Activated CD8-positive, alpha-beta memory T cell treated with anti-CD3 and anti-CD28 coated beads for 24 hours (primary cell): ENCODE data around the gene FAM240B.

ENCODE experiments used
- DNase-seq: peaks from one replicate; pipeline ENCODE4 v3.0.0-alpha.2; 2020

Gene FAM240B

DNA sequence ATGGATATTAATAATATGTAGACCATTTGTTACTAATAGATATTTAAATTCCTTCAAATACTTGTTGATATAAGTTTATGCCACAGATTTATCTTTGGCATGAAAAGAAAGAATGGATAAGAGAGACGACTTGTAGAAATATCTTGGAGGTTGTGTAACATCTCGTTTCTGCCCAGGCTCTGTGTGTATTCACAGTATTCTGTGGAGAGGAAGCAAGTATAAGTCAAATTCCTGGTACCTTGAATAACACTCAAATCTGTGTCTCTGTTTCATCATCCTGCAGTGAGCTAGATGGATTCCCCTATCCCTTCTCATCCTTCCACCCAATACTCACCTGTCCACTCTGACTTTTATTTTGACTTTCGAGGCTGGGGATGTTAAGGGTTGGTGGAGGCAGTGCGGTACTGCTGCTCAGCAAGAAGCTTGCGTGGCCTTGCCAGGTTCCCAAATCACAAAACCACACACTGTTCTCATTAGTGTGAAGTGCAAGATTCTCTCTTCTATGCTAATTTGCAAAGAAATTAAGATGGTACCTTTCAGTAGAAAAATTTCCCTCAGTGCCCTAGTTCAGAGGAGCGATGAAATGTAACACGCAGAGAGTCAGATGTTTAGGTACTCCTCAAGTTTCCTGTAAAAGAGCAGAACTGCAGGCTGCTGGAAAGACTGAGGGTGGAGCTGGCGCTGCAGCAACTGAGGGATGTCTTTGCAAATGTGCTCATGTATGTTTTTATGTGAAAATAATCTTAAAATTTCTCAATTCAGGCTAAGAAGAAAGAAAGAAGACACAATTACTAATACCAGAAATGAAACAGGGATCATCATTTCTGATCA is 57.0 kb downstream of the FAM240B start:
- no peak for DNase-seq

DNA sequence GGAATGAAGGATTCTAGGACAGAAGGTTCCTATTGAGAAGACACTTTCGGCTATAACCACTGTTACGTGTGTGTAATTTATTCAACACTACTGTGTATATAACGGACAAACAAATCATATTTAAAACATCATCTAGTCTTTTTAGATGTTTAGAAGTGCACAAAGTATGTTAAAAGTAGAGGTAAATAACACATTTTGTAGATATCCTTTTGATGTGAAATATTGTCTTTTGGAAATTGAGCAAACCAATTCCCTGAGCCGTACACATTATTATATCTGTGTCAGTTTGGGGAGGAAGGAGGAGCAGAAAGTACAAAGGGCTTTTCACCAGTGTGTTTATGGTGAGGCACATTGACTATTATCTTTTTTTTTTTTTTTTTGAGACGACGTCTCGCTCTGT is 60.4 kb downstream of the FAM240B start:
- no peak for DNase-seq

DNA sequence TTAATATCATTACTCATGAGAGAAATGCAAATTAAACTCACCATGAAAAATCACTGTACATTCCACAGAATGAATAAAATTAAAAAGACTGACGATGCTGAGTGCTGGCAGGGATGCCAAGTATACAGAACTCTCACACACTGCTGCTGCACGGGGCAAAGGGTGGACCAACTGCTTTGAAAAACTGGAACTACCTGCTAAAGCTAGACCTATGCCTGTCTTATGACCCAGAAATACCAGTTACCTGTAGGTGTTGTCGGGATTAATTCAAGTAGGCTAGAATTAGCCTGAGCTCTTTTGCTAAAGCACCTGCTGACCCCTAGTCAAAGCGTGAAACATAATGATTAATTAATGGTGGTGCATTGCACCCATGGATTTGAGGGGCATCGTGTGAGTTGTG is 63.0 kb downstream of the FAM240B start:
- no peak for DNase-seq

DNA sequence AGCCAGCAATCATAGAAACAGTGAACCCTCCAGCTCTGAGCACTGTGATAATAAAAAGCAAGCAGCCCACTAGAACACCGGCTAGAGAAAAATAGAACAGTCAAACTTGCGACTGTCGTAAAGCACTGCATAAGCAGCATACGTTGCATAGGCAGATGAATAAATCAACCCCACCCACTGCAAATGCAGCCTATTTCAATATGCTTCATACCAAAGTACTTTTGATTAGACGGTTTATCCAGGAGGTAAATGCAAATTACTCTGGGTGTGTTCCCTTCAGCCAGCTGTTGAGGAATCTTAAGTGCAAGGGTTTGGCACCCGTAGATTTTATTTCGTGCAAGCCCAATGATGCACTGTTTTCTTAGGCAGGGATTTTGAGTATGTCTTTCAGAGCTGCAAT is 67.4 kb downstream of the FAM240B start:
- no peak for DNase-seq

DNA sequence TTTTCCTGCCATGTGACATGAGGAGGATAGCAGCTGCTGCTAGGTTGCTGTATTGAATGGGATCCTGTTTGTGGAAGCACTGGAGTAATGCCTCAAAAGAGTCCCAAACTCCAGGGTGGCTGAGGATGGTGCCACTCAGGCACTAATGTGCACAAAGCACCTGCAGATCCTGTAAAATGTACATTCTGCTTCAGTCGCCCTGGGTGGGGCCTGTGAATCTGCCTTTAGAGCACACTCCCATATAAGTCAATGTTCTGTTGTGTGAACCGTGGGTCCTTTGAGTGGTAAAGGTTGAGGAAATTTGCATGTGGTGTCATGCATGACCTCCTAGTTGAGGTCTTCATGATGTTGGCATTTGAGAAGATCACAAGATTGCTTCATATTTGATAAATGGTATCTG is 67.9 kb downstream of the FAM240B start:
- DNase-seq, result no peak

DNA sequence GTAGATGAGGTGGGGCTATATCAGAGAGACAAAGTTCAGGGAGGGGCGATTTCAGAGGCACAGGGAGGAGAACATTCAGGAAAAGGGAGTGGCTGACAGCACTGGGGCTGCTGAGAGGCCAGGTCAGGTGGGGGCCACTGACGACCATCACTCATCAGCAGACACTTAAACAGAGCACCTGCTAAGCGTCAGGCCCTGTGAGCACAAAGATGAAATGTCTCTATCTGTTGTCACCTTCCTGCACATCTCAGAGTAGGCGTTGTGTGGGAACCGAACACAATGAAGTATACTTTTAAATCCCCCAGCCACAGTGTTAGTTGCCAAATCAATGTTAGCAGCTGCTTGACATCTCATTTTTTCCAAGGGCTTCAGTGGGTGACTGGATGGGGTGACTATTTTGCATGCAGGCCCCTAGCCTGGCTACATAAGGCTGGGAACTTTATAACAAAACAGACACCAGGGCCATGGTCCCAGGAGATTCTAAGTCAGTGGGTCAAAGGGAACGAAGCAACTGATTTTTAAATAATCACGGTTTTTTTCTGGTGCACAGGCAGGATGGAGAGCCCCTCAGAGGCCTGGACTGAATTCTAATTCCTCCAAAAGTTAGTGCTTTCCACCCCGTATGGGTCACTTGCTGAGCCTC is 68.4 kb downstream of the FAM240B start:
- no peak for DNase-seq

DNA sequence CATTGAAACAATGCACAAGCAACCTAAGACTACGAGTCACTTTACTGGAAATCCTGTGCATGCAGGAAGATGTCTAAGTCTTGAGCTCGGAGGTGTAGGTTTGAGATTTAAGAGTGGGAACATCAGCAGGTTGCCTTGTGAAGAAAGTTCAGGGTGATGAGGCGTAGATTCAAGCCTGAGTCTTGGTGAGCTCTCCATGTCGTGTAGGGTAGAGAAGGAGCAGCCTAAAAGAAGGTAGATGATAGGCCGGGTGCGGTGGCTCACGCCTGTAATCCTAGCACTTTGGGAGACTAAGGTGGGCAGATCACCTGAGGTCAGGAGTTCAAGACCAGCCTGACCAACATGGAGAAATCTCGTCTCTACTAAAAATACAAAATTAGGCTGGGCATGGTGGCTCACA is 69.4 kb downstream of the FAM240B start:
- no peak for DNase-seq

DNA sequence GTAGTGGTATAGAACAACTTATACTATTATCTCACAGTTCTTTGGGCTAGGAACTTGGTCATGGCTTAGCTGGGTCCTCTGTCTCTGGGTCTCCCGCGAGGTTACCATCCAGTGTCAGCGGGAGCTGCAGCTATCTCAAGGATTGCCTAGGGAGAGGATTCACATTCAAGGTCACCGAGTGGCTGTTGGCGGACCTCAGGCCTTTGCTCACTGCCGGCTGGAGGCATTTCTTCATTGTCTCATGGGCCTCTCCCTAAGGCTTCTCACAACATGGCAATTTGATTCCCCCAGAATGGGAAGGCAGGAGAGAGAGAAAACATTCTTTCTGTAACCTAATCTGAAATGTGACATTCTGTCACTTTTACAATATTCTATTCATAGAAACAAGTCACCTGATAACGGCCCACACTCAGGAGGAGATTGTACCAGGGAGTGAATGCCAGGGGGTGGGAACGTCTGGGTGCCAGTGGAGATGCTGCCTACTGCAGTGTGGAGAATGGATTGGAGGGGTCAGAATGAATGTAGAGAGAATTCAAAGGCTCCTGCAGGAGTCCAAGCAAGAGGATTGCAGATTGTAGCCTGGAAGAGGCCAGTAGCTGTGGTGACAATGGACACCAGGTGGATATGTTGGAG is 70.1 kb downstream of the FAM240B start:
- DNase-seq, result no peak

DNA sequence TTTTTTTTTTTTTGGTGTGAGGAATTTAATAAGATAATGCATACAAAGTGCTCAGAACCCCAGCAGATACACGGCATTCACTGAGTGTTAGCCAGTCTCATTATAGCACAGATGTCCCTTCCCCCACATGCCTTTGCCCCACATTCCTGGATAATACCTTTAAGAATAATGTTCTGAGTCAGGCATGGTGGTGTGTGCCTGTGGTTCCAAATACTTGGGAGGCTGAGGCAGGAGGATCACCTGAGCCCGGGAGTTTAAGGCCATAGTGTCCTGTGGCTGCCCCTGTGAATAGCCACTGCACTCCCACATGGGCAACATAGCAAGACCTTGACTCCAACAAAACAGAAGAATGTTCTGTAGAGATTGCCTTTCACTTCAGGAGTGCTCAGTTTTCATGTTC is 75.3 kb downstream of the FAM240B start:
- no peak for DNase-seq
